AG09319 (cell line): Measurements from ENCODE around the gene NBPF3.

ENCODE experiments used
- DNase-seq: peaks from one replicate; pipeline ENCODE4 v3.0.0-alpha.2; 2010; ENCODE audit warnings: low read depth; ENCODE audit errors: extremely low read depth
- CTCF ChIP-seq: IDR thresholded peaks from 2 replicates; pipeline ENCODE4 v1.5.1; 2011; ENCODE audit warnings: low read depth, mild to moderate bottlenecking, inconsistent platforms, low read length, moderate library complexity

NBPF3 gene

DNA sequence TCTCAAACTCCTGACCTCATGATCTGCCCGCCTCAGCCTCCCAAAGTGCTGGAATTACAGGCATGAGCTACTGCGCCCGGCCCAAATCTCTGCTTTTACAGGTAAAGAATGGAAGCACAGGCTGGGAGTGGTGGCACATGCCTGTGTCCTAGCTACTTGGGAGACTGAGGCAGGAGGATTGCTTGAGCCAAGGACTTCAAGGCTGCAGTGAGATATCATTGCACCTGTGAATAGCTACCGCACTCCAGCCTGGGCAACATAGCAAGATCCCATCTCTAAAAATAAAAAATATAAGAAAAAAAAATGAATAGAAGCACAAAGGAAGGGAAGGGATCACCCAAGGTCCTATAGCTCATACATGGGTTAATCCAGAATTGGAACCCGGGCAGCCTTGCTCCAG, 84.3 kb downstream of the NBPF3 start:
- TF ChIP-seq CTCF, result no peak

GRCh38 chr1:21524686-21525339, 84.9 kb downstream of the NBPF3 start:
- no peak for DNase-seq

More for the DNA sequence above, 84.3 kb downstream of the NBPF3 start:
- no peak for DNase-seq

DNA sequence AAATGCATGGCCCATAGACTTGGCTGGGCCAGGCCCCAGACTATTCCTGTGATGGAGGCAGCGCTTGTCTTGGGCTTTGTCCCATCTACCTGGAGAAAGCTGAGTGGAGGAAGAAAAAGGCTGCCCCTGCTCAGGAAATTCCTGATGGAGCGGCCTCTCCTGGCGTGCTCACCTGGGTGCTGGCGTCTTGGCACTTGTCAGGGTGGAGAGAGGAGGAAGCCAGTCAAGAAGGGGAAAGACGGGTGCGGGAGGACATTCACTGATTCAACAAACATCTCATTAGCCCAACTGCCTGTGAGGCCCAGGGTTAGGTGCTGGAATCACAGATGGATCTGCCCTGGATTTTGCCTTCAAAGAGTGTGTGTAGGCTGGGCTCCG, 85.4 kb downstream of the NBPF3 start:
- no peak for DNase-seq
- TF ChIP-seq CTCF, result no peak

More at GRCh38 chr1:21524686-21525339, 84.9 kb downstream of the NBPF3 start:
- no peak for TF ChIP-seq CTCF

DNA sequence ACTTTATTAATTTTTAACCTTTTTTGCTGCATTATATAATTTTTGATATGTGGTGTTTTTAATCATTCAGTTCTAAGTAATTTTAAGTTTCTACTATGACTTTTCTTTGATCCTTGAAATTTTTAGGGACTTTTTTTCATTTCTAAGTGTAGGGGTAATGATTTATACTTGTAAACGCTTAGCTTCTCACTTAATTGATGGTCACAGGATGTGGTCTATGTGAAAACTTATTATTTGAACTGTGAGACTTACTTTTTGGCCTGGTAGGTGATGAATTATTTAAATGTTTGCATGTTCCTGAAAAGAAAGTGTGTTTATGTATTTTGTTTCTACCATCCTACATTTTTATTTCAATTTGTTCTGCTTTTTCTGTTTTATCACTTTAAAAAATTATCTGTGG, 86.5 kb downstream of the NBPF3 start:
- TF ChIP-seq CTCF, result no peak
- DNase-seq, result no peak

GRCh38 chr1:21530368-21531016, 90.6 kb downstream of the NBPF3 start:
- DNase-seq, result no peak
- no peak for TF ChIP-seq CTCF

GRCh38 chr1:21531241-21531640, 91.3 kb downstream of the NBPF3 start:
- TF ChIP-seq CTCF, result no peak

DNA sequence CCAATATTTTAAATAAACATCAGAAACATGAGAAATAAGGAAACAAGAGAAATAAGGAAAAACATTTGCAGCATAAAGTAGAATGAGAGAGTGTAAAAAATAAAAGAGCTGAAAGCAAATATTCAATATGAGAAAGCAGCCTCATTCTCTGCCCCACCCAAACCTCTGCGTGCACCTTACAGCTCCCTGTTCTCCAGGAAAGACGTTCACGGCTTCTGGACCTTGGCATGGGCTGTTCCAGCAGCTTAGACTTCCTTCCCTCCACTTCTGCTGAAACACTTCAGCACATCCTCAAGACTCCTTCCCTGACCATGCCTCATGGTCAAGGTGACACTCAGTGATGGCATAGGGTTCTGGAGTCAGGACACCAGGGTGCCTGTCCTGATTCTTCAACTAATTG, 92.6 kb downstream of the NBPF3 start:
- no peak for TF ChIP-seq CTCF

More at GRCh38 chr1:21531241-21531640, 91.3 kb downstream of the NBPF3 start:
- no peak for DNase-seq

More for the DNA sequence above, 92.6 kb downstream of the NBPF3 start:
- DNase-seq, result no peak
